ENCODE data around the gene CELF3.
"Not testable (repeated sequence)": the region's sequence is repeated elsewhere in the genome, so short reads cannot be mapped to it uniquely, and the experiment has no call there.

The CELF3 gene

DNA sequence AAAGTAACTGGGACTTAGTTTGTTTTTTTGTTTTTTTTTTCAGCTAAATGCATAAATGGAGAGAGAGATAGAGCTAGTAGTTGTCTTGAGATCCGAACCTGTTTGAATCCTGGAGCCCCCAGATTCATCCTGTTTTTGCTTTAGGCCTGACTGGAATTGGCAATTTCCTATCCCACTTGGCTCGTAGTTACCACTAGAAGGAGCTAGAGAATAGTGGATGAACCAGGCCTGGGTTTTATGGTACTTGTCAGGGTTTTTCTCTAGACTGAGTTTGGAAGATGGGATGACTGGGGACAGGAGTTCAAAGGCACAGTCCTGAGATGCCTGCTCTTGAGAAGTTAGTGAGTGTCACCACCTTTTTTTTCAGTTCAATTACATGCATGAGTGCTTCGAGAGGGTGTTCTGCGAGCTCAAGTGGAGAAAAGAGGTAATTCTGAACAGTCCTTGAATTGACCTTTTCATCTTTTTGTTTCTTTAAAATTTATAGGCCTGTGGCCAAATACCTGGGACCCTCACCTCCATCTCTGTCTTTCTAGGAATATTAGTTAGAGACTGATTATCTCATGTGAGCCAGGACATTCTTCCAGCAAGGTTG, 23.4 kb downstream of the CELF3 start:
- no peak for DNase-seq

DNA sequence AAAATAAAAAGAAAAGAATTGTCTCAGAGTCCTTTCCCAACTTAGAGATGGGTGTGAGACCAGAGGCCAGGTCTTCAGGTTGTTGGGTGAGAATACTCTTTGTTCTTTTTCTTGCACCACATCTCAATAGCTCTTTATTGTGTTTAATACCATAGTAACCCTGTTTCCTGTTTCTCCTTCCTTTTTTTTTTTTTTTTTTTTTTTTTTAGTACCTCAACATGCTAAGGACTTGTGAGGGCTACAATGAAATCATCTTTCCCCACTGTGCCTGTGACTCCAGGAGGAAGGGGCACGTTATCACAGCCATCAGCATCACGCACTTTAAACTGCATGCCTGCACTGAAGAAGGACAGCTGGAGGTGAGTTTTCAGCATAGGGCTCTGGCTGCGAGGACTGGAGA, 24.4 kb downstream of the CELF3 start:
- no peak for DNase-seq

DNA sequence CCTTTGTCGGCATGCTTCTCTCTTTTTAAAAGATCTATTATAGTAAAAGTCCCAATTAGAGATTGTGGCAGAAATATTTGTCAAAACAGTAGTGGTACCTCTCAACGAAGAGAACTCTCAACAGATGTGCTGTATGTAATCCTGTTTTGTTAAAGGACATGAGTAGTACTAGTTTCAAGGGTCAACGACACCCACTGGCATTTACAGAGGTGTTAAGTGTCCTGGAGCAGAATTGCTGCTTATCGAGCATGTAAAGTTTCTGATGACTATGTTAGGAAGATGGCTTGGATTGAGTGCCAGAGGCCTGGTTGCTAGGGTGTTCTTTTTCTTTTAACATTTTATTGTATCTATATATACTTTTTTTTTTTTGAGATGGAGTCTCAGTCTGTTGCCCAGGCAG, 27.1 kb downstream of the CELF3 start:
- no peak for DNase-seq

DNA sequence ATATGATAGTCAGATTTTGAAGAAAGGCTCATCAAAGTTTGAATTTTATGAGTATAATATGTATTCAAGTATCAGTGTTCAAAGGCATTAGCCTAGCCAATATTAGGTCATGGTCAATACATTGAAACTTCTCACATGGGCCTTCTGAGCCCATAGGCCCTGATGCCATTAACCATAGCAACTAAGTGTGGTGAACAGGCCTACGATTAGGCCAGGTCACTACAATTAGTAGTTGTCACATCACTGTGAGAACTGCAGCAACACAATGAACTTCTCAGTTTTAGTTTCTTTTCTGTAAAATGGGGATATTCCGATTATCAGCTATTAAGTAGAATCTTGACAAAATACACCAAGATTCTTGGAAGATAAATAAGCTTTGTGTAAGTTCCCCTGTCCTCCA, 30.0 kb downstream of the CELF3 start:
- no peak for DNase-seq

DNA sequence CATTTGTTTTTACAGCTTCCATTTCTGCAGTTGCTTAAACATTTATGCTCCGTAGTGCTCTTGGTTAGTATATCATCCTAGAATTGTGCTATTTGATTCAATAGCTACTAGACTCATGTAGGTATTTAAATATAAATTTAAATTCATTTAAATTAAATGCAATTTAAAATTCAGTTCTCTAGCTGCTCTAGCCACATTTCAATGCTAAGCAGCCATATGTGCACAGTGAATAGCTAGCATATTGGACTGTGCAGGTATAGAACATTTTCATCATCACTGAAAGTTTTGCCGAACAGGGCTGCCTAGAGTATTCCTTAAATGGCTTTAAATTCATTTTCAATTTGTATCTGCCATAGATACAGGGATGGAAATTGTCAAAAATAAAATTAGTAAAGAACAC, 32.5 kb downstream of the CELF3 start:
- DNase-seq = no peak

DNA sequence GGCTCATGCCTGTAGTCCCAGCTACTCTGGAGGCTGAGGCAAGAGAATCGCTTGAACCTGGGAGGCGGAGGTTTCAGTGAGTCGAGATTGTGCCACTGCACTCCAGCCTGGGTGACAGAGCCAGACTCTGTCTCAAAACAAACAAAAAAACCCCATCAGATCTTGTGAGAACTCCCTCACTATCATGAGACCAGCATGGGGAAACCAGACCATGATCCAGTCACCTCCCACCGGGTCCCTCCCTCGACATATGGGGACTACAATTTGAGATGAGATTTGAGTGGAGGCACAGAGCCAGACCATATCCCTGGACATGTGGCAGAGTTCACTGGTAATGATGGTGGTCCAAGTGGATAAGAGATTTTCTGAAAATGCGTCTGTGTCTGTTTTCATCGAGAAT, 33.7 kb downstream of the CELF3 start:
- DNase-seq = not testable (repeated sequence)

DNA sequence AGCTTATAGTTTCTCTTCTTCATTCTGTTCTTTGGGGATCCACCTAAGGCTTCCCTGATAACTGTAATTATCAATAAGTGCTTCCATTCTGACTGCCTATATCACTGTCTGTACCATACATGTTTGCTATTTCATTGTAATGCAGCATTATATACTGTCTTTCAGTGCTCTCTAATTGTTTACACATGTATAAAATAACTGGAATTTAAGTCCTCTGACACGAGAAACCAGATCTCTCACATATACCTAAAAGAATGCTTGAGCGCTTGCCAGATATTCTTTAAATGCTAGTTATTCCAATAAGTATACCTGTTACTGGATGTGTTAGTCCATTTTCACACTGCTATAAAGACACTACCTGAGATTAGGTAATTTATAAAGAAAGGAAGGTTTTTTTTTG, 34.7 kb downstream of the CELF3 start:
- DNase-seq = no peak

DNA sequence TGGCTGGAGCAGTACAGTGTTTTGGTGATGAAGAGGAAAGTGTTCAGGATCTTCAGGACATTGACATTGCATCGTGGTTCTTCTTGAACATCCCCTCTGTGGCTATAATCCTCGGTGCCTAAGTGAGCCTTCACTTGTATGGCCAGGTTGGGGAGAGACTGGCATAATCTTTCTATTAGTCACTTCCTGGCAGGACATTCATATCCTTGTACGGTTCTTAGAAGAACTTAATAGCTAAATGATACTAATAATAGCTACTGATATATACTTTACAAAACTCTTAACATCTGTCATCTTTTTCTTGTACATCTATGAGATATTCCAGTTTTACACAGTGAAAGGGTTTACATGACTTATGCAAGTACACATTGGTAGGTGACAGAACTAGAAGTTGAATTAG, 35.8 kb downstream of the CELF3 start:
- DNase-seq = no peak

DNA sequence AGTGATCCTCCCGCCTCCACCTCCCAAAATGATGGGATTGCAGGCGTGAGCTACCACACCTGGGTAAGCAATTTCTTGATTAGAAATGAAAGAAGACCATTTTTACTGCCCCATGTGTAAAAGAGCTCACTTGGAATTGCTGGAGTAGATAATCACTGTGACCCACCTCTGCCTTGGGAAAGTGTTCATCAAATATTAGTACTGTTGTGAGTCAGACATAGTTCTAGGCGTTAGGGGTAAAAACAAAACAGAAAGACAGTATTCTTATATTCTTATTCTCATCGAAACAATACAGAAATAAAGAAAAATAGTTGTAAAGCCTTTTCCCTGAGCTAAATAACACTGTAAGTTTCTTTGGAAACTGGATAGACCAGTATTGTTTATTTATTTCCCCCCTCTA, 36.2 kb downstream of the CELF3 start:
- DNase-seq = no peak

DNA sequence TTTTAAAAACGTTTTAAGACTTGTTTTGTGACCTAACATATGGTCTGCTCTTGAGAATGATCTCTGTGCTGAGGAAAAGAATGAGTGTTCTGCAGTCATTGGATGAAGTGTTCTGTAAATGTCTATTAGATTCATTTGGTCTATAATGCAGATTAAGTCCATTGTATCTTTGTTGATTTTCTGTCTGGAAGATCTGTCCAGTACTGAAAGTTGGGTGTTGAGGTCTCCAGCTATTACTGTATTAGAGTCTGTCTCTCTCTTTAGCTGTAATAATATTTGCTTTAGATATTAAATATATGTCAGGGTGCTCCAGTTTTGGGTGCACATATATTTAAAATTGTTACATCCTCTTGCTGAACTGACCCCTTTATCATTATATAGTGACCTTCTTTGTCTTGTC, 43.2 kb downstream of the CELF3 start:
- DNase-seq = no peak

DNA sequence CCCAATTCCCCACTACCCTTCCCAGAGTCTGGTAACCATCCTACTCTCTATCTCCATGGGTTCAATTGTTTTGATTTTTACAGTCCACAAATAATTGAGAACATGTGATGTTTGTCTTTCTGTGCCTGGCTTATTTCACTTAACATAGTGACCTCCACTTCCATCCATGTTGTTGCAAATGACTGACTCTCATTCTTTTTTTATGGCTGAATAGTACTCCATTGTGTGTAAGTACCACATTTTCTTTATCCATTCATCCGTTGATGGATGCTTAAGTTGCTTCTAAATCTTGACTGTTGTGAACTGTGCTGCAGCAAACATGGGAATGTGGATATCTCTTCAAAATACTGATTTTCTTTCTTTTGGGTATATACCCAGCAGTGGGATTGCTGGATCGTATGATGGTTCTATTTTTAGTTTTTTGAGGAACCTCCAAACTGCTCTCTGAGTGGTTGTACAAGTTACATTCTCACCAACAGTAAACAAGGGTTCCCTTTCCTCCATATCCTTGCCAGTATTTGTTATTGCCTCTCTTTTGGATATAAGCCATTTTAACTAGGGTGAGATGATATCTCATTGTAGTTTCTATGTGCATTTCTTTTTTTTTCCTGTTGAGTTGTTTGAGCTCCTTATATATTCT, 46.4 kb downstream of the CELF3 start:
- not testable (repeated sequence) for DNase-seq

DNA sequence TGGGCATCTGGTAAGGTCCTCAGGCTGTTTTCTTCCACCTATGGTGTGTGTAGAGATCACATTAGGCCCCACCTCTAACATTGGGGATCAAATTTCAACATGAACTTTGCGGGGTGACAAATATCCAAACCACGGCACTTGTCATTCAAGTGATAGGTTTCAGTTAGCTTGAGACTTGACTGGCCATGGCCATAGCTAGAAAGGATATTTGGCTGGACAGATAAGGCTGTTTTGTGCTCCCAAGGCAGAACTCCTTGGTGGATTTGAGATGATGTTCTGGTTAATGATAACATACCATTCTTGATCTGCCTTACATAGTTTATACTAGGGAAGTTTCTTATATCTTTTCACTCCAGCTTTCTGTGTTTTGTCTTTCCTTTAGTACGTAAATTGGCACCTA, 48.5 kb downstream of the CELF3 start:
- DNase-seq = no peak

DNA sequence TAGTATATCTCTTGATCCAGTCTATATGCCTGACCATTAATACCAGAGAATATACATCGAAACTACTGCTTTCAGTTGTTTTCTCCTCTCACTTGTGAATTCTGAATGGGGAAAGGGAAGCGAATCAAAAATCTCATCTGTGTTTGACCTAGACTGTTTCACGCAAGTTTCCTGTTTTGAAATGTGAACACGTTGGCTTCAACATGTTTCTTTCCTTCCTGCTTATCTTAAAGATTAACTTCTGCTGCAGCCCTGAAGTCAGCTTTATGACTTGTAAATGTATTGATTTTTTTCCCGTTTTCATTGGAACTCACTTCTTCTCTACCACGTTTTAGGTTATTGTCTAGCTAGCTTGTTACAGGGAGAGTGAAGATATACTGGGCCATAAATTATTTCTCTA, 54.9 kb downstream of the CELF3 start:
- DNase-seq = no peak

DNA sequence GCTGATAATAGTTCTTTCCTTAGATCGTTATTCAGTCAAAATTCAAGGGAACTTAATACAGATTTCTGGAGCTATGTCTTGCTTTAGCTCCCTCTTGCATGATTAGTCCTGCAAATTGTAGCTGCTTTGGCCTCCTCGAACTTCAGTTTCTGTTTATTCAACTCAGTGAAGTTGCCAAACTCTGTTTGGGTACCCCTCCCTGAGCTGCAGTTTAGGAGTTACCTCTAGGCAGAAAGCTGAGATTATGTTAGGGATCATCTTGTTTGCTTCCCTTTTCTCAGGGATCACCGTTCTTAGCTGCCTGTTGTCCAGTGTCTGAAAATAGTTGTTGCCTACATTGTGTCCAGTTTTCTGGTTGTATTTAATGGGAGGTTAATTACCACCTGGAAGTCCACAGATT, 61.2 kb downstream of the CELF3 start:
- no peak for DNase-seq

DNA sequence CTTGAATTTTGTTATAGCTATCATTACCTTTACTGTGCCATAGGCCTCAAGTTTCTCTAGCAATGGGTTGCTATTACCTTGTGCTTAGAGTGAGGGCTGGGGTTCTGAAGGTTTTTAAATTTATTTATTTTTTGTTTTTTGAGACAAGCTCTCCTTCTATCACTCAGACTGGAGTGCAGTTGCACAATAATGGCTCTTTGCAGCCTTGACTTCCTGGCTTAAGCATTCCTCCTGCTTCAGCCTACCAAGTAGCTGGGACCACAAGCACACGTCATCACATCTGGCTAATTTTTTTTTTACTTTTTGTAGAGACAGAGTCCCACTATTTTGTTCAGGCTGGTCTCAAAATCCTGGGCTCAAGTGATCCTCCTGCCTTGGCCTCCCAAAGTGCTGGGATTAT, 63.2 kb downstream of the CELF3 start:
- DNase-seq = no peak
